Chondrocyte (in vitro differentiated cells): Measurements from ENCODE around the gene ADAT1. TPM values are rescaled to one million over a fixed set of nuclear protein-coding genes. Genes with fewer than 3 reads are reported as not detected.
A peak's percentile ranks its signal among the peaks of the same experiment; 100 is the strongest.

Source experiments
- DNase-seq: peaks from one replicate; pipeline ENCODE4 v3.0.0; 2021; ENCODE audit warnings: mixed read lengths, low spot score
- H3K27ac Mint-ChIP-seq: one replicate; pipeline ENCODE4 v1.8.0; 2021; ENCODE audit warnings: mild to moderate bottlenecking, moderate library complexity, mixed read lengths; ENCODE audit not compliant: unreplicated experiment
- H3K27me3 Mint-ChIP-seq: 2 replicates; pipeline ENCODE4 v1.8.0; 2021; ENCODE audit warnings: low read depth, mixed read lengths
- H3K36me3 Mint-ChIP-seq: 2 replicates; pipeline ENCODE4 v1.8.0; 2021; ENCODE audit warnings: low read depth, mixed read lengths
- H3K4me1 Mint-ChIP-seq: 2 replicates; pipeline ENCODE4 v1.8.0; 2021; ENCODE audit warnings: low read depth, mild to moderate bottlenecking, mixed read lengths
- H3K4me3 Mint-ChIP-seq: one replicate; pipeline ENCODE4 v1.8.0; 2021; ENCODE audit warnings: mild to moderate bottlenecking, moderate library complexity, mixed read lengths; ENCODE audit not compliant: unreplicated experiment
- H3K9me3 Mint-ChIP-seq: 2 replicates; pipeline ENCODE4 v1.8.0; 2021; ENCODE audit warnings: low read depth, mixed read lengths
- CTCF ChIP-seq: fragments of 200-600 bp; sonication (generic); IDR thresholded peaks from 2 replicates; pipeline ENCODE4 v1.5.0; 2021; ENCODE audit warnings: antibody characterized with exemption, mild to moderate bottlenecking, moderate library complexity
- total RNA-seq: library from RNA; stranded (reverse); gene quantifications from 3 replicates; pipeline ENCODE4 v1.2.1, GENCODE V29; 2021

ADAT1 gene
- total RNA-seq, 1 donor from 2014 or later, result 49.3 TPM

GRCh38 chr16:75644240-75645012 is 21.3 kb upstream of the ADAT1 start:
- TF ChIP-seq CTCF, result no peak
- Mint-ChIP-seq H3K27ac (no peak overlapping the region), H3K36me3 (peaks cover 16% of the 10 kb centered on the region), H3K27me3 (no peaks in the 10 kb centered on the region), H3K4me3 (no peak overlapping the region), H3K9me3 (no peaks in the 10 kb centered on the region), H3K4me1 (peaks cover 23% of the 10 kb centered on the region)
- DNase-seq, result no peak

- H3K9me3 Mint-ChIP-seq, result no peaks in the 10 kb centered on the region
- TF ChIP-seq CTCF, result no peak
These were observed 17.5 kb upstream of the ADAT1 start for GRCh38 chr16:75640598-75640997.

GRCh38 chr16:75635036-75635435 is 12.0 kb upstream of the ADAT1 start:
- no peak overlapping the region for H3K4me3 Mint-ChIP-seq

More at GRCh38 chr16:75640598-75640997, 17.5 kb upstream of the ADAT1 start:
- no peak overlapping the region for H3K4me3 Mint-ChIP-seq
- DNase-seq, result no peak
- peak overlapping the region; percentile 32 for H3K27ac Mint-ChIP-seq
- H3K27me3 Mint-ChIP-seq, result no peaks in the 10 kb centered on the region
- H3K4me1 Mint-ChIP-seq, result peaks cover 5% of the 10 kb centered on the region
- peaks cover 30% of the 10 kb centered on the region for H3K36me3 Mint-ChIP-seq

GRCh38 chr16:75632857-75633256 is 9.8 kb upstream of the ADAT1 start:
- Mint-ChIP-seq H3K36me3 (peaks cover 47% of the 10 kb centered on the region), H3K4me1 (no peaks in the 10 kb centered on the region), H3K4me3 (no peak overlapping the region), H3K27ac (no peak overlapping the region), H3K27me3 (no peaks in the 10 kb centered on the region), H3K9me3 (no peaks in the 10 kb centered on the region)
- no peak for TF ChIP-seq CTCF
- no peak for DNase-seq

More at GRCh38 chr16:75635036-75635435, 12.0 kb upstream of the ADAT1 start:
- no peak for DNase-seq
- no peaks in the 10 kb centered on the region for H3K9me3 Mint-ChIP-seq
- no peak overlapping the region for H3K27ac Mint-ChIP-seq
- H3K36me3 Mint-ChIP-seq, result peaks cover 45% of the 10 kb centered on the region
- no peak for TF ChIP-seq CTCF
- no peaks in the 10 kb centered on the region for H3K27me3 Mint-ChIP-seq
- no peaks in the 10 kb centered on the region for H3K4me1 Mint-ChIP-seq

GRCh38 chr16:75630052-75630451 is 7.0 kb upstream of the ADAT1 start:
- Mint-ChIP-seq H3K36me3 (peaks cover 50% of the 10 kb centered on the region), H3K4me3 (no peak overlapping the region)

More at GRCh38 chr16:75630052-75630451, 7.0 kb upstream of the ADAT1 start:
- Mint-ChIP-seq H3K27ac (no peak overlapping the region), H3K4me1 (no peaks in the 10 kb centered on the region), H3K9me3 (no peaks in the 10 kb centered on the region), H3K27me3 (no peaks in the 10 kb centered on the region)
- no peak for TF ChIP-seq CTCF
- no peak for DNase-seq
